ENCODE measurements around the gene PFDN4. TPM values are rescaled to one million over a fixed set of nuclear protein-coding genes. Genes with fewer than 3 reads are reported as not detected.

Gene PFDN4
- total and polyA plus RNA-seq, 2 of the 4 experiments (the other 2 are of a cell fraction), result 14.9 to 93.2 TPM

GRCh38 chr20:54184071-54184470, 23.8 kb upstream of the PFDN4 start:
- H4K8ac ChIP-seq (ENCODE audit: low read depth in 2 of 2, low read length in 2 of 2), result no peak overlapping the region
- no peak overlapping the region for H2BK20ac ChIP-seq (ENCODE audit: low read depth, low read length)
- no peak overlapping the region for H3K4ac ChIP-seq (ENCODE audit: low read depth, low read length)
- H3K9me3 ChIP-seq (ENCODE audit: control insufficient read depth, insufficient read depth, low read length), result no peaks in the 10 kb centered on the region
- H3K14ac ChIP-seq (replicated peaks; ENCODE audit: low read depth, low read length), result no peak overlapping the region
- POLR2A ChIA-PET (ENCODE audit: unreplicated experiment), result no interaction called here
- H2AK5ac ChIP-seq (ENCODE audit: low read depth, low read length), result no peak overlapping the region
- H3K36me3 ChIP-seq (ENCODE audit: control insufficient read depth, insufficient read depth, low read length), result no peaks in the 10 kb centered on the region
- no peak overlapping the region for H3K56ac ChIP-seq (ENCODE audit: extremely low read depth, insufficient read depth, low read length)
- H2BK5ac ChIP-seq (ENCODE audit: low read depth, low read length, poor library complexity, severe bottlenecking), result no peak overlapping the region
- H3K4me2 ChIP-seq (ENCODE audit: low read depth, low read length), result no peak overlapping the region
- no peak overlapping the region for H2BK120ac ChIP-seq (ENCODE audit: low read depth, low read length)
- no peaks in the 10 kb centered on the region for H3K4me1 ChIP-seq (ENCODE audit: control insufficient read depth, insufficient read depth, low read length)
- TF ChIP-seq RFX5 (IDR thresholded peaks at IDR 0.05; ENCODE audit: low read depth, low read length) (no peak), USF2 (IDR thresholded peaks at IDR 0.05; ENCODE audit: low read depth, low read length) (no peak), SMC3 (IDR thresholded peaks at IDR 0.05; ENCODE audit: low read depth, low read length) (no peak), ELK1 (IDR thresholded peaks at IDR 0.05; ENCODE audit: borderline replicate concordance, low read depth, low read length) (no peak)
- H3K18ac ChIP-seq (ENCODE audit: low read depth, low read length), result no peak overlapping the region
- H4K91ac ChIP-seq (ENCODE audit: insufficient read depth, low read depth, low read length), result no peak overlapping the region
- H3K4me3 ChIP-seq (ENCODE audit: insufficient read depth, low read depth, low read length), result no peak overlapping the region
- H4K5ac ChIP-seq (ENCODE audit: low read depth, low read length), result no peak overlapping the region
- no peak overlapping the region for H3K23ac ChIP-seq (ENCODE audit: low read depth, low read length)
- no peak overlapping the region for H2AK9ac ChIP-seq (replicated peaks; ENCODE audit: low read depth, low read length, poor library complexity)
- ATAC-seq (ENCODE audit: low read depth), result no peak
- in situ Hi-C loops (cut with MboI; ENCODE audit: low sequenced_read_pairs) (loop anchor here (25.0 kb wide), 1 partner anchor 197 kb away; no protein-coding TSS in a partner anchor), dilution Hi-C loops (cut with HindIII; ENCODE audit: low sequenced_read_pairs, unreplicated experiment) (loop anchor here (25.0 kb wide), 1 partner anchor 97 kb away; no protein-coding TSS in a partner anchor), intact Hi-C loops (cut with micrococcal nuclease) (no loop called here)
- no TSS peak for BruUV-seq (replicated peaks)
- H4K20me1 ChIP-seq (ENCODE audit: insufficient read depth, low read length), result no peaks in the 10 kb centered on the region
- CTCF ChIA-PET, result no interaction called here
- WGBS, 2 experiments (ENCODE audit: extremely low coverage in 2 of 2, insufficient read length in 1 of 2), result no CpG with 5 or more reads among the region's 3 CpGs
- H3K9ac ChIP-seq (ENCODE audit: low read depth, low read length), result no peak overlapping the region
- no peak overlapping the region for H2BK15ac ChIP-seq (ENCODE audit: low read depth, low read length)
- no peaks in the 10 kb centered on the region for H3K79me1 ChIP-seq (ENCODE audit: low read depth in 1 of 2, low read length in 2 of 2)
- no peak overlapping the region for H2AFZ ChIP-seq (replicated peaks; ENCODE audit: low read length, poor library complexity)
- no peak for DNase-seq
- H3K9me1 ChIP-seq (ENCODE audit: insufficient read depth, low read length), result no peaks in the 10 kb centered on the region
- peaks cover 22% of the 10 kb centered on the region for H3K27me3 ChIP-seq (ENCODE audit: control insufficient read depth, insufficient read depth, low read length)
- no peak overlapping the region for H3K27ac ChIP-seq (ENCODE audit: insufficient read depth, low read length)
